ENCODE data around the gene VWA8. TPM values are rescaled to one million over a fixed set of nuclear protein-coding genes. Genes with fewer than 3 reads are reported as not detected.

Gene VWA8
- total RNA-seq, 1 experiment from 2014 or later: 21.4 TPM

DNA sequence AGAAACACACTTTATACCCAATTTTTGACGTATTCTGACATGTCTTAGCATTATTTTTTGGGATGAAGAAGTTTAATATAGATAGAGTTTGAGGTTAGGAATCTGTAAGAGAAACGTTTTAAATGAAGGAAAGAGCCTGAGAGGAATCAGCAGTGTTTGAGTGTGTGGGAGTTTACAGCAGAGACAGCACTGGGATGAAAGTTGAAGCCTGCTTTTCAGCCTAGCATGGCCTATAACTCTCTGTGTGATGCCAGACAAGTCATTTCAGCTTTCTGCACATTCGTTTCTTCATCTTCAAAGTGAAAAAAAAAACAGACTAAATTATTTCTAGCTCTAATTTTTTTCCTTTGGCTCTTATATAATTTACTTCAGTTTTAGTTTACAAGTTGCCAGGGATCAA lies 326.5 kb downstream of the VWA8 start:
- H3K27ac Mint-ChIP-seq (ENCODE audit: low read depth, unreplicated experiment): no peak overlapping the region
- no peaks in the 10 kb centered on the region for H3K4me1 Mint-ChIP-seq (ENCODE audit: insufficient read depth, unreplicated experiment)
- POLR2A ChIA-PET: interaction anchor here (1.2 to 1.7 kb wide), 4 partner anchors 9 to 26 kb away, joined by 3 to 5 read pairs (median 4); no protein-coding TSS in a partner anchor
- no peak overlapping the region for H3K4me3 Mint-ChIP-seq (ENCODE audit: unreplicated experiment)
- peaks cover 8% of the 10 kb centered on the region for H3K36me3 Mint-ChIP-seq (ENCODE audit: insufficient read depth, unreplicated experiment)
- CTCF ChIA-PET: interaction anchor here (0.6 to 1.9 kb wide), 5 partner anchors 13 to 122 kb away, joined by 3 to 5 read pairs (median 3); no protein-coding TSS in a partner anchor
- no peaks in the 10 kb centered on the region for H3K27me3 Mint-ChIP-seq (ENCODE audit: insufficient read depth, unreplicated experiment)
- no TSS peak for BruUV-seq (replicated peaks)
- no peaks in the 10 kb centered on the region for H3K9me3 Mint-ChIP-seq (ENCODE audit: unreplicated experiment)
- intact Hi-C loops (cut with micrococcal nuclease): no loop called here
- no peak for DNase-seq (ENCODE audit: unreplicated experiment)
- TF ChIP-seq, protein P1, sequence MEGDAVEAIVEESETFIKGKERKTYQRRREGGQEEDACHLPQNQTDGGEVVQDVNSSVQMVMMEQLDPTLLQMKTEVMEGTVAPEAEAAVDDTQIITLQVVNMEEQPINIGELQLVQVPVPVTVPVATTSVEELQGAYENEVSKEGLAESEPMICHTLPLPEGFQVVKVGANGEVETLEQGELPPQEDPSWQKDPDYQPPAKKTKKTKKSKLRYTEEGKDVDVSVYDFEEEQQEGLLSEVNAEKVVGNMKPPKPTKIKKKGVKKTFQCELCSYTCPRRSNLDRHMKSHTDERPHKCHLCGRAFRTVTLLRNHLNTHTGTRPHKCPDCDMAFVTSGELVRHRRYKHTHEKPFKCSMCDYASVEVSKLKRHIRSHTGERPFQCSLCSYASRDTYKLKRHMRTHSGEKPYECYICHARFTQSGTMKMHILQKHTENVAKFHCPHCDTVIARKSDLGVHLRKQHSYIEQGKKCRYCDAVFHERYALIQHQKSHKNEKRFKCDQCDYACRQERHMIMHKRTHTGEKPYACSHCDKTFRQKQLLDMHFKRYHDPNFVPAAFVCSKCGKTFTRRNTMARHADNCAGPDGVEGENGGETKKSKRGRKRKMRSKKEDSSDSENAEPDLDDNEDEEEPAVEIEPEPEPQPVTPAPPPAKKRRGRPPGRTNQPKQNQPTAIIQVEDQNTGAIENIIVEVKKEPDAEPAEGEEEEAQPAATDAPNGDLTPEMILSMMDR (IDR thresholded peaks at IDR 0.05; ENCODE audit: unreplicated experiment): no peak

DNA sequence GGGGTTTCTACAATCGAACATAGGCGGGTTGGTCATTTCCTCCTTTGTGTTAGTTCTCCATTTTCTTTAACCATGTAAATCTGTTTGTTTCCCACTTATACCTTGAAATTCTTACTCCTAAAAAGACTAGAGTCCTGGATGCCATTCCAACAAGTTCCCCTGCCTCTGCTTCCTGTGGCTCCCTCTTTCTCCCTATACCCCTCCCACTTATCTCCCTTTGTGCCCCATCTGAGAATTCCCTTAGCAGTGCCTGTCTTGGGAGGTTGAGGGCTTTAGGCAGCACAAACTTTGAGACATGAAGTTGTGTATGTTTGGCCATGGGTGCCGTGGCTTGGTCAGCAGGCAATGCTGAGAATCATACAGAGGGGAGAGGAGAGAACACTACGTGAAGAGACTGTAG lies 327.1 kb downstream of the VWA8 start:
- ChIA-PET CTCF (interaction anchor here (0.6 to 1.9 kb wide), 4 partner anchors 13 to 122 kb away, joined by 3 to 5 read pairs (median 4); no protein-coding TSS in a partner anchor), POLR2A (interaction anchor here (1.0 to 1.5 kb wide), 3 partner anchors 10 to 23 kb away, joined by 3 to 5 read pairs (median 4); no protein-coding TSS in a partner anchor)
- Mint-ChIP-seq H3K27ac (ENCODE audit: low read depth, unreplicated experiment) (no peak overlapping the region), H3K36me3 (ENCODE audit: insufficient read depth, unreplicated experiment) (peaks cover 6% of the 10 kb centered on the region), H3K27me3 (ENCODE audit: insufficient read depth, unreplicated experiment) (no peaks in the 10 kb centered on the region), H3K9me3 (ENCODE audit: unreplicated experiment) (no peaks in the 10 kb centered on the region), H3K4me3 (ENCODE audit: unreplicated experiment) (no peak overlapping the region), H3K4me1 (ENCODE audit: insufficient read depth, unreplicated experiment) (no peaks in the 10 kb centered on the region)
- intact Hi-C loops (cut with micrococcal nuclease): no loop called here
- no peak for DNase-seq (ENCODE audit: unreplicated experiment)
- TF ChIP-seq, protein P1 (IDR thresholded peaks at IDR 0.05; ENCODE audit: unreplicated experiment): no peak
- BruUV-seq (replicated peaks): no TSS peak

DNA sequence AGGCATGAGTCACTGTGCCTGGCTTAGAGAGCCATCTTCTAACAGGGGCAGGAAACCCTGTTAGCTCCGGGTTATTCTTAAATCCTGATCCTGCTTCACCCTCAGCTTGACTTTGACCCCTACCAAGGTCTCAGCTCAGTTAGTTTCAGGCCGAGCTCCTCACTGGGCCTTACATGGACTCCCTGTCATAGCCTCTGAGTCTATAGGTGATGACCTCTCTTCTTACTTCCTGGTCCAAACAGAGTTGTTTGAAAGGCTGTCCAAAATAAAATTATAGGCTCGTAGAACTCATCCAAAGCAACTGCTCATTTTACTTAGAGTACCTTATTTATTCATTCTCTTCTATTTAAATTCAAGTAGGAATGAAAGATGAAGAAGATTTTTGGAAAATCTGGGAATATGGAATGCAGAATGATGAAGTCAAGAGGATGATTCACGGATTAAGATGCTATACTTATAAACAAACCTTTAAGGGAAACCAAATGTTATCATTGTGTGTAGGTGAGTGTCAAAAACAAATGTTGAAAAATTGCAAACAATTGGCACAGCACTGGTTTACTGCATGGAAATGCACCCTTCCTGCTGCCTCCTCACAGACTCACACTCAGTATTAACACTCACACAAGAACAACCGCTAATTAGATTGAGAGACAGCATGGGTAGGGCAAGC lies 329.5 kb downstream of the VWA8 start:
- Mint-ChIP-seq H3K36me3 (ENCODE audit: insufficient read depth, unreplicated experiment) (peaks cover 6% of the 10 kb centered on the region), H3K9me3 (ENCODE audit: unreplicated experiment) (no peaks in the 10 kb centered on the region), H3K4me1 (ENCODE audit: insufficient read depth, unreplicated experiment) (no peaks in the 10 kb centered on the region), H3K4me3 (ENCODE audit: unreplicated experiment) (no peak overlapping the region), H3K27me3 (ENCODE audit: insufficient read depth, unreplicated experiment) (no peaks in the 10 kb centered on the region), H3K27ac (ENCODE audit: low read depth, unreplicated experiment) (no peak overlapping the region)
- intact Hi-C loops (cut with micrococcal nuclease): no loop called here
- no peak for DNase-seq (ENCODE audit: unreplicated experiment)
- no TSS peak for BruUV-seq (replicated peaks)
- ChIA-PET CTCF (no interaction called here), POLR2A (no interaction called here)
- TF ChIP-seq, protein P1 (IDR thresholded peaks at IDR 0.05; ENCODE audit: unreplicated experiment): no peak

GRCh38 chr13:41627425-41627824 lies 333.5 kb downstream of the VWA8 start:
- ChIA-PET CTCF (no interaction called here), POLR2A (no interaction called here)
- no TSS peak for BruUV-seq (replicated peaks)
- Mint-ChIP-seq H3K27ac (ENCODE audit: low read depth, unreplicated experiment) (no peak overlapping the region), H3K27me3 (ENCODE audit: insufficient read depth, unreplicated experiment) (no peaks in the 10 kb centered on the region), H3K36me3 (ENCODE audit: insufficient read depth, unreplicated experiment) (no peaks in the 10 kb centered on the region), H3K4me1 (ENCODE audit: insufficient read depth, unreplicated experiment) (peaks cover 11% of the 10 kb centered on the region), H3K9me3 (ENCODE audit: unreplicated experiment) (no peaks in the 10 kb centered on the region), H3K4me3 (ENCODE audit: unreplicated experiment) (no peak overlapping the region)
- TF ChIP-seq, protein P1 (IDR thresholded peaks at IDR 0.05; ENCODE audit: unreplicated experiment): no peak
- DNase-seq (ENCODE audit: unreplicated experiment): no peak
- intact Hi-C loops (cut with micrococcal nuclease): no loop called here

Data from MCF 10A (cell line).